Adrenal gland (tissue), 12 donors: Measurements from ENCODE around the gene FLT1. TPM values are rescaled to one million over a fixed set of nuclear protein-coding genes. Genes with fewer than 3 reads are reported as not detected.

Experiments used
- DNase-seq, 7 donors: peaks; one replicate each; pipeline ENCODE4 v3.0.0-alpha.2; 2019 to 2020
- H3K27ac ChIP-seq, 5 donors: fragments of 200-600 bp; sonication (generic) in 4 of 5; 1 replicate in 3 of 5; 2 replicates in 2 of 5; pipeline versions ENCODE4 v1.5.1 to v1.8.0; 2016 to 2020; ENCODE audit warnings: mild to moderate bottlenecking in 1 of 5
- H3K27me3 ChIP-seq: fragments of 200-600 bp; 2 replicates; pipeline ENCODE4 v1.8.0; 2021
- H3K36me3 ChIP-seq, 2 donors: fragments of 200-600 bp; replicated peaks in 1 of 2; 1 replicate in 1 of 2; 2 replicates in 1 of 2; pipeline versions ENCODE4 v1.5.1 to v1.8.0; 2018 to 2022
- H3K4me1 ChIP-seq, 2 donors: fragments of 200-600 bp; replicated peaks in 1 of 2; 1 replicate in 1 of 2; 2 replicates in 1 of 2; pipeline versions ENCODE4 v1.5.1 to v1.8.0; 2018 to 2021
- H3K4me3 ChIP-seq, 4 donors: fragments of 200-600 bp; sonication (generic) in 3 of 4; one replicate each; pipeline ENCODE4 v1.5.1; 2016 to 2018
- H3K9me3 ChIP-seq, 3 donors: fragments of 200-600 bp; sonication (generic) in 1 of 3; replicated peaks in 1 of 3; 1 replicate in 2 of 3; 2 replicates in 1 of 3; pipeline versions ENCODE4 v1.5.1 to v1.8.0; 2016 to 2021
- CTCF ChIP-seq, 6 experiments: fragments of 450-650 bp in 4 of 6; fragments of 200-600 bp in 2 of 6; sonication (generic) in 1 of 6; IDR thresholded peaks; 1 replicate in 5 of 6; 2 replicates in 1 of 6; pipeline versions ENCODE4 v1.5.1 to v1.8.0; 2016 to 2021; ENCODE audit warnings: antibody characterized with exemption in 6 of 6, mild to moderate bottlenecking in 2 of 6, moderate library complexity in 1 of 6
- POLR2A ChIP-seq, 2 donors: fragments of 450-650 bp; IDR thresholded peaks; one replicate each; pipeline ENCODE4 v1.6.1; 2017; ENCODE audit warnings: antibody characterized with exemption in 2 of 2, mild to moderate bottlenecking in 2 of 2, moderate library complexity in 1 of 2
- WGBS, 4 donors: extraction: QIAGEN DNeasy Blood & Tissue Kit in 2 of 4; methylation state at CpG; one replicate each; pipeline versions ENCODE4 v1.1.5 to v1.1.7; 2013 to 2017; 5-methylcytosine and 5-hydroxymethylcytosine counted together
- intact Hi-C, 2 donors: fragments of 100-400 bp; cut with DNase I; formaldehyde crosslinking; loops; one replicate each; pipeline versions ENCODE4 v1.14.1 to v1.15.0; 2022 to 2023
- polyA plus RNA-seq, 3 donors: library from polyadenylated mRNA; stranded (reverse); fragments of 200-250 nt in 2 of 3; fragments of 350-450 nt in 1 of 3; fragmentation: Illumina TruSeq in 1 of 3; extraction: RNeasy Lipid Tissue Mini Kit (QIAGEN cat#74804) in 1 of 3; gene quantifications; one replicate each; pipeline ENCODE4 v1.2.3, GENCODE V29; 2013 to 2014
- total RNA-seq, 9 donors: library from RNA; depleted of rRNA in 4 of 9; stranded (reverse); fragments of >200 nt in 4 of 9; fragments of 120-200 nt in 1 of 9; fragmentation: NEBNext Ultra II Directional in 1 of 9; extraction: Animal tissue kit (Norgen Biotek cat#: 25700) in 1 of 9; gene quantifications; one replicate each; pipeline versions ENCODE4 v1.1.0 to v1.2.4, GENCODE V29; 2013 to 2023
- donor health status: healthy with polysubstance abuse.
- donor health status: Bipolar disorder and iron deficiency.
- donor health status: DM: yes; HTN: yes; CAD: no.
- donor health status: DM: no; HTN: no; CAD: no.
- donor health status: DM: no; HTN: no; CAD: no.
- donor health status: DM: yes; HTN: yes; CAD: no.

FLT1 gene
- total and polyA plus RNA-seq, 12 donors: 2.7 to 55.9 (median 24.2) TPM

GRCh38 chr13:28485551-28485950 is 9.4 kb downstream of the FLT1 start:
- peaks cover 4 to 7% of the 10 kb centered on the region in 2 donors for H3K4me1 ChIP-seq
- no peak overlapping the region for H3K27ac ChIP-seq
- peaks cover 7% of the 10 kb centered on the region for H3K27me3 ChIP-seq
- no peak for DNase-seq
- no peaks in the 10 kb centered on the region for H3K9me3 ChIP-seq
- WGBS, 4 donors: 90 to 91% (median 90%) methylated on average over 6 to 7 of the region's 7 CpGs
- no peak for TF ChIP-seq CTCF (IDR thresholded peaks at IDR 0.05)
- no peak for TF ChIP-seq POLR2A (IDR thresholded peaks at IDR 0.05)
- no peaks in the 10 kb centered on the region for H3K36me3 ChIP-seq
- H3K4me3 ChIP-seq: no peak overlapping the region
- intact Hi-C loops: no loop called here

- WGBS, 4 donors: 90 to 100% (median 92%) methylated on average over 1 of the region's 1 CpG
- no peak for TF ChIP-seq POLR2A (IDR thresholded peaks at IDR 0.05)
- TF ChIP-seq CTCF (IDR thresholded peaks at IDR 0.05): no peak
- Histone ChIP-seq H3K36me3 (no peaks in the 10 kb centered on the region), H3K4me1 (peaks cover 4 to 7% of the 10 kb centered on the region in 2 donors), H3K27ac (no peak overlapping the region), H3K4me3 (no peak overlapping the region), H3K9me3 (no peaks in the 10 kb centered on the region), H3K27me3 (peaks cover 7% of the 10 kb centered on the region)
- no peak for DNase-seq
- intact Hi-C loops: no loop called here
Measured at GRCh38 chr13:28485097-28485496, 9.8 kb downstream of the FLT1 start.

GRCh38 chr13:28483313-28483931 is 11.5 kb downstream of the FLT1 start:
- 66 to 74% (median 71%) methylated on average over 7 of the region's 7 CpGs for WGBS, 4 donors
- Histone ChIP-seq H3K4me3 (no peak overlapping the region), H3K4me1 (peaks cover 4 to 7% of the 10 kb centered on the region in 2 donors), H3K36me3 (no peaks in the 10 kb centered on the region), H3K27me3 (no peaks in the 10 kb centered on the region), H3K27ac (no peak overlapping the region), H3K9me3 (no peaks in the 10 kb centered on the region)
- DNase-seq: no peak
- intact Hi-C loops: no loop called here
- no peak for TF ChIP-seq CTCF (IDR thresholded peaks at IDR 0.05)
- TF ChIP-seq POLR2A (IDR thresholded peaks at IDR 0.05): no peak

GRCh38 chr13:28479005-28479404 is 15.9 kb downstream of the FLT1 start:
- no peak for DNase-seq
- intact Hi-C loops: no loop called here
- Histone ChIP-seq H3K9me3 (no peaks in the 10 kb centered on the region), H3K27ac (no peak overlapping the region), H3K4me3 (no peak overlapping the region), H3K4me1 (peaks cover under 1 to 11% of the 10 kb centered on the region in 2 donors), H3K27me3 (no peaks in the 10 kb centered on the region), H3K36me3 (no peaks in the 10 kb centered on the region)
- WGBS, 4 donors: 77 to 81% (median 78%) methylated on average over 1 of the region's 1 CpG
- TF ChIP-seq POLR2A (IDR thresholded peaks at IDR 0.05): no peak
- TF ChIP-seq CTCF (IDR thresholded peaks at IDR 0.05): no peak
